Stimulated activated CD4-positive, alpha-beta T cell treated with anti-CD3 and anti-CD28 coated beads, Interleukin-1b, Interleukin-23, amount 100 ng/mL, for 1 hour (primary cell): ENCODE measurements around the gene TRIM9.

ENCODE experiments used
- DNase-seq, 2 donors: peaks; one replicate each; pipeline ENCODE4 v3.0.0-alpha.2; 2020; ENCODE audit warnings: low read depth in 2 of 2

Gene TRIM9

GRCh38 chr14:51058382-51058781 is 36.5 kb downstream of the TRIM9 start:
- DNase-seq = no peak

DNA sequence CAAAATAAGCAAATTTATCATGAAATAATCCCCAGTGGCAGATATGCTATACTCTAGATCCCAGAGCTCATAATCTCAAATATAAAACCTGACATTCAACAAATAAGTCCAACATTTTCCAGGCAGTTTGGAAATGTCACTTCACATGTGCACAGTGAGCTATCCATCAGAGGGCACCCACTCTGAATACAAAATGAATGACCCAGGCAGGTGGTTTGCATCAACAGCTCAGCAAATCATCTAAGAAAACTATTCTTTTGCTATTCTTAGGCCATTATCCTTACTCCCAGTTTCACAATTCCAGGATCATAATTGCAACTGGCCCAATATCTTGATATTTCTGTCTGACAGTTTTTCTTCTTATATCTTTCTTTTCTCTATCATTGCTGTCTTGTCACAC is 38.5 kb downstream of the TRIM9 start:
- DNase-seq = no peak

DNA sequence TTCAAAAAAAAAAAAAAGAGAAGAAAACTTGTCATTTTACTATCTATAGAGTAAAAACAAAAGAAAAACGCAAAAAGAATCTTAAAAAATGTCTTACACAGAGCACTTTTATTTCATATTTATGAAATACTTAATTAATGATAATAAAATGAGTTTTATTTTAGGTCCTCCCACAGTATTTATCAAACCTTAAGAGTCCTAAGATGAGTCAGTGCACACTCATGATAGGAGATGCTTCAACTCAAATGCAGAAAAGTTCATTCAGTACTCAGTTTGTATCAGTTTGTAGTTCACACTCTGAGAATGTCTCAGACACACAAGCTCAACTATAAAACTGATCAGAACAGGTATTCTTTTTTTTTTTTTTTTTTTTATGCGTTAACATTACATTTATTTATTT is 41.7 kb downstream of the TRIM9 start:
- no peak for DNase-seq

GRCh38 chr14:51044961-51045360 is 49.9 kb downstream of the TRIM9 start:
- DNase-seq = no peak

GRCh38 chr14:51041883-51042282 is 53.0 kb downstream of the TRIM9 start:
- no peak for DNase-seq

GRCh38 chr14:51041108-51041531 is 53.8 kb downstream of the TRIM9 start:
- no peak for DNase-seq

GRCh38 chr14:51039252-51039651 is 55.7 kb downstream of the TRIM9 start:
- no peak for DNase-seq

- DNase-seq = no peak
These were observed 59.2 kb downstream of the TRIM9 start for GRCh38 chr14:51035611-51036192.

- no peak for DNase-seq
These were observed 65.8 kb downstream of the TRIM9 start for GRCh38 chr14:51028851-51029754.

DNA sequence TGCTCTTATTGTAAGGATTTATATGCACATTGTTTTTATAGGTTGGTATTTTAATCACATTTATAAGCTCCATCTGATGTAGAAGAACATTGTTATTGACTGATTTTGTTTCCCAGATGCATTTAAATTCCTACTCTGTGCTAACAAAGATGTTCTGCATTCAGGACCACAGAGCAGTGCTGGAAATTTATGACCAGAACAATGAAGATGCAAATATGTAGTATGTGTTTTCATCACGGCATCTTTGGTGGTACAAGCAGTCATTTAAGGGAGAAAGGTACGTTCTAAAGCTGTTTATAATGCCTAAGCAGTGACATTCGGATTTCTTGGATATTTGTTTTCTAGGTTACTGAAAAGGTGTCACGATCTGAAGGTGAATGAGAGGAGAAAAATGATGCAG is 66.5 kb downstream of the TRIM9 start:
- DNase-seq = no peak

- no peak for DNase-seq
These were observed 70.5 kb downstream of the TRIM9 start for GRCh38 chr14:51024377-51024776.

DNA sequence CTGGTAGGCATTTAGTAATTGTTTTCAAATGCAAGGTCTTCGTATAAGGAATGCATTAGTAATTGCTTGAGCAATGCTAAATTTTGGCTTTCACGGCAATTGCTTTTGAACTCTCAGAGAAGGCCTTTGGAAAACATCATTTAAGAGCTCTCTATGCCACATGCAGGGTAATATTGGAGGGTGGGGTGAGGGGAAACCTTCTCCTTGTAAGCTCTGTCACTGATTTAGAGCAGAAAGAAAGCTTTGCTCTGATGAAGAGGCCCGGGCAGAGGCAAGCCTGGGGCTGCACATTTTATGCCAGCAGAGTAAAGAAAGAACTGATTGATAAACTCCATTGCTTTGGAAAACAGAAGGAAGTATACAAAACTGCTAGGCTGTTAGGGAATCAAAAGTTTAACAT is 70.9 kb downstream of the TRIM9 start:
- no peak for DNase-seq

DNA sequence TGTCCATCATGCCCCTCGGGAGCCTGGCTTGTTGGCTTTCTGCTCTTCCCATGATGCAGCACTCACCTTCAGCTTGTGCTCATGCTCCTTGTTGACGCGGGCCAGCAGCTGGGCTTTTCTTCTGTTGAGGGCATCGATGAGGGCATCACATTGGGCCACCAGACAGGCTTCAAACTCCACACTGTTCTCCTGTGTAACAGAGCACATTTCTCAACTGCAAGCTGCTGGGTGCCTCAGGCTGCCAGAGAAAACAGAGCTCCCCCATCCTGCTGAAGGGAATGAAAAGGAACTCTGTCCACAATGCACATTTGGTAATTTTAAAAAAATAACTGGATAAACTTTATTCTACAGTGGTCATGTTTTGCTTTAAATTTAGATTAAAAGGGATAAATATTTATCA is 72.1 kb downstream of the TRIM9 start:
- DNase-seq = no peak

DNA sequence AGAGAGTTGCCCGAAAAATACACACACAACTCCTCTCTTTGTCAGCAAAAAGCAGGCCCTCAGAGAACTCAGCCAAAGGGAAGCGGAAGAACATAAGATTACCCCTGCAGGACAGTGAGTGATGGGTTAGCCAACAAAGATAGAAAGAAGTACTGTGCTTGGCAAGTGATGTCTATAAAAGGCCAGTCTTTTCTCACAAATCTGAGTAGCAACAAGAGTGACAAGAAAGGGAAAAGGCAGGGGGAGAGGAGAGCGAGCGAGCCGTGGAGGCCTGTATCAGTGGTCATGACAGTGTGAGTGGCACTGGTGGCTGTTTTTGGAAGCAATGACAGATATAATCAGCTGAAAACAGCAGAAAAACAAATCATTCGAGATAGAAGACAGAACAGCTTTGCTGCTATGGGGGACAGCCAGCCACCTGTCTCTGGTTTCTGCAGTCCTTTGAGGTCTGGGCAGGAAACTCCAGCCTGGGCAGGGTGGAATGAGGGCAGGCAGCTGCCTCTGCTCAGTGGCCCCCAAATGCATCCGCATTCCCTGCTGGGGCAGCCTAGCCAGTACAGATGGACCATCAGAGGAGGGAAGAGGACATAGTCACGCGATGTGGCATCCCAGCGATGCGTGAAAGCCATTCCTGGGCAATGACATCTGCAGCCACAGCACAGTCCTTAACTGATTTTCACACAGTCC is 74.7 kb downstream of the TRIM9 start:
- DNase-seq = no peak

- no peak for DNase-seq
These were observed 75.8 kb downstream of the TRIM9 start for GRCh38 chr14:51019089-51019488.

DNA sequence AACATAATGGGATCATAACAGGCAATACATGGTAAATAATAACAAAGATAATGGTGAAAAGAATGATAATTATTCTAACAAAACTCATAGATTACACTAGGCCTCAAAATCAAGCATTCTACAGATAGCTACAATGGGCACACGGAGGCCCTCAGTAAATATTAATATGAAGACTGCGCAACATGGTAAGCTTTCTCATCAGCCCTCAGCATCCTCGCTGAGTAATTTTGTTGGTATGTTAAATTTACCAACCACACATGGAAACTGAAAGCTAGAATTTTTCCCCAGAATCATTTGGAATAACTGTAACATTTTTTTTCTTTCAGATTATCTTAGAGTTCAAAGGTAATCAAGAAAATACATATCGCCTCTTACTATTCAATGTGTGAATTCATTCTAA is 76.4 kb downstream of the TRIM9 start:
- DNase-seq = no peak

GRCh38 chr14:51014625-51015024 is 80.3 kb downstream of the TRIM9 start:
- DNase-seq = no peak

DNA sequence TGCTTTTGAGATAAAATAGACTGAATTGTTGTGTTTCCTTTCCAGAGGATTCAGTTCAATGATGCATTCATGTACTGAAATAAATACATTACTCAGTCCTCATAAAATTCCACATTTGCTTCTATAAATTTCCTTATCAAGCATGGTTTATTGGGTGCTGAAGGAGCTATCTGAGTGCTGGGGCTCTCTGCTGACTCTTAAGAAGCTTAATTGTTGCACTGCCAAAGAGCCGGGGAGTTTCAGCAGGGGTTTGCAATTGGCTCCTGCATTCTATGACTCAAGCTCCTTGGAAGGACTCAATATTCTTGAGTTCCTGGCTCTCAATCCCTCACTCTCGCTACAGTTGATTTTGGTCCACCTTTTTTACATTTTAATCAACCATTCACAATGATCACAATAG is 80.8 kb downstream of the TRIM9 start:
- no peak for DNase-seq

GRCh38 chr14:51012055-51012454 is 82.8 kb downstream of the TRIM9 start:
- DNase-seq = no peak

GRCh38 chr14:51008446-51008845 is 86.5 kb downstream of the TRIM9 start:
- DNase-seq = no peak

DNA sequence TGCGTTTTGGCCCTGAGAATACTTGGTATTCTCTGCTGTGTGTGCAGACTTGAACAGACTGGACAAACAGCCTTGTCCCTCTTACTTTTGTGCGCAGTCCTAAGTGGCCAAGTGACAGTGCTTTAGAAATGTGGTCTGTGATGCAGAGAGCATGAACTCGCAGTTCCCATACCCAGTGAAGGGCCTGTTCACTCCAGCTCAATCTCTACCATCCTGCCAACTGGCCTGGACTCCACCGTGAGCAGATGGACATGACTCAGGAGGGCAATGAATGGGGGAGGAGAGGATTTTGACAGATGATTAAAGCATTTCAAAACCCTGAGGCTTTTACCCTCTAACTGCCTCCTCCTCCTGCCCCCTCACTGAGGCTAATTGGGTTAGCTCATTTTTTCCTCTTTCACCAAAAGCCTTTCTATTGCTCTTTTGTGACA is 88.1 kb downstream of the TRIM9 start:
- DNase-seq = no peak

DNA sequence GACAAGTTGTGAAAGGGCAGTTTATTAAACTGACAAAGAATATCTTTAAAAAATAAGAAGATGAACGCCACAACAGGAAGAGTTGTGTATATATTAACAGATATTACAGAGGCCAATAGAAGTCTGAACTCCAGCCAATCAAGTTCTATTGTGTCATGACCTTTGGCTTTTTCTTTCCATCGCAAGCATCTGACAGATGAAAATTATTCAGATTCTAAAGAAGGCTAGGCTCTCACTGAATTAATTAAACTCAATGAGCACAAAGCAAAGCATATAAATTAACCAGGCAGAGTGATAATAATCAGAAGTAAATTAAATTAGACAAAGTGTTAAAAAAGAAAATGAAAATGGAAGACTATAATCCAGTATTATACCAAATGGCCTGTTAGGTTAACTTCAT is 88.6 kb downstream of the TRIM9 start:
- DNase-seq = no peak
